Osteocyte (in vitro differentiated cells): ENCODE measurements around the gene CHSY3. TPM values are rescaled to one million over a fixed set of nuclear protein-coding genes. Genes with fewer than 3 reads are reported as not detected.

Experiments used
- DNase-seq: peaks from one replicate; pipeline ENCODE4 v3.0.0; 2021; ENCODE audit warnings: mixed read lengths; ENCODE audit not compliant: unreplicated experiment; ENCODE audit errors: extremely low spot score
- H3K27ac Mint-ChIP-seq: one replicate; pipeline ENCODE4 v1.8.0; 2021; ENCODE audit warnings: mild to moderate bottlenecking, mixed read lengths; ENCODE audit not compliant: unreplicated experiment
- H3K27me3 Mint-ChIP-seq: one replicate; pipeline ENCODE4 v1.8.0; 2021; ENCODE audit warnings: mixed read lengths; ENCODE audit not compliant: unreplicated experiment
- H3K36me3 Mint-ChIP-seq: one replicate; pipeline ENCODE4 v1.8.0; 2021; ENCODE audit warnings: mixed read lengths; ENCODE audit not compliant: unreplicated experiment
- H3K4me1 Mint-ChIP-seq: one replicate; pipeline ENCODE4 v1.8.0; 2021; ENCODE audit warnings: mixed read lengths; ENCODE audit not compliant: unreplicated experiment
- H3K4me3 Mint-ChIP-seq: one replicate; pipeline ENCODE4 v1.8.0; 2021; ENCODE audit warnings: mild to moderate bottlenecking, moderate library complexity, mixed read lengths; ENCODE audit not compliant: unreplicated experiment
- H3K9me3 Mint-ChIP-seq: one replicate; pipeline ENCODE4 v1.8.0; 2021; ENCODE audit warnings: mixed read lengths; ENCODE audit not compliant: unreplicated experiment
- CTCF ChIP-seq: fragments of 200-600 bp; sonication (generic); IDR thresholded peaks from 2 replicates; pipeline ENCODE4 v1.5.0; 2021; ENCODE audit warnings: antibody characterized with exemption, mild to moderate bottlenecking, moderate library complexity
- total RNA-seq: library from RNA; stranded (reverse); gene quantifications from 2 replicates; pipeline ENCODE4 v1.2.1, GENCODE V29; 2021

Gene CHSY3
- total RNA-seq, 1 donor from 2014 or later, result 19.7 TPM

- no peak overlapping the region for H3K27ac Mint-ChIP-seq
- no peaks in the 10 kb centered on the region for H3K27me3 Mint-ChIP-seq
- peaks cover 11% of the 10 kb centered on the region for H3K36me3 Mint-ChIP-seq
- peaks cover 12% of the 10 kb centered on the region for H3K9me3 Mint-ChIP-seq
- H3K4me1 Mint-ChIP-seq, result peaks cover 7% of the 10 kb centered on the region
- no peak overlapping the region for H3K4me3 Mint-ChIP-seq
- TF ChIP-seq CTCF, result no peak
- DNase-seq, result no peak
These were observed 151.3 kb downstream of the CHSY3 start for GRCh38 chr5:130055572-130055971.

GRCh38 chr5:130061746-130062145 lies 157.5 kb downstream of the CHSY3 start:
- H3K9me3 Mint-ChIP-seq, result peaks cover 15% of the 10 kb centered on the region
- peaks cover 3% of the 10 kb centered on the region for H3K4me1 Mint-ChIP-seq
- no peak for TF ChIP-seq CTCF
- DNase-seq, result no peak
- H3K27me3 Mint-ChIP-seq, result no peaks in the 10 kb centered on the region
- H3K36me3 Mint-ChIP-seq, result peaks cover 11% of the 10 kb centered on the region
- H3K4me3 Mint-ChIP-seq, result no peak overlapping the region
- H3K27ac Mint-ChIP-seq, result no peak overlapping the region

GRCh38 chr5:130063603-130064002 lies 159.3 kb downstream of the CHSY3 start:
- H3K9me3 Mint-ChIP-seq, result peaks cover 15% of the 10 kb centered on the region
- H3K36me3 Mint-ChIP-seq, result peaks cover 11% of the 10 kb centered on the region
- peaks cover 12% of the 10 kb centered on the region for H3K4me1 Mint-ChIP-seq
- H3K4me3 Mint-ChIP-seq, result no peak overlapping the region
- no peaks in the 10 kb centered on the region for H3K27me3 Mint-ChIP-seq
- no peak for TF ChIP-seq CTCF
- no peak for DNase-seq
- H3K27ac Mint-ChIP-seq, result no peak overlapping the region

GRCh38 chr5:130064484-130064883 lies 160.2 kb downstream of the CHSY3 start:
- Mint-ChIP-seq H3K27ac (no peak overlapping the region), H3K27me3 (no peaks in the 10 kb centered on the region), H3K4me1 (peaks cover 12% of the 10 kb centered on the region), H3K4me3 (no peak overlapping the region), H3K36me3 (peaks cover 7% of the 10 kb centered on the region), H3K9me3 (peaks cover 12% of the 10 kb centered on the region)
- no peak for DNase-seq
- TF ChIP-seq CTCF, result no peak

GRCh38 chr5:130065617-130066016 lies 161.4 kb downstream of the CHSY3 start:
- DNase-seq, result no peak
- Mint-ChIP-seq H3K4me1 (peaks cover 12% of the 10 kb centered on the region), H3K4me3 (no peak overlapping the region), H3K27me3 (no peaks in the 10 kb centered on the region), H3K9me3 (peaks cover 3% of the 10 kb centered on the region), H3K36me3 (no peaks in the 10 kb centered on the region), H3K27ac (no peak overlapping the region)
- no peak for TF ChIP-seq CTCF
